HG03108 (cell line): Measurements from ENCODE around the gene EDRF1.
"Not testable (repeated sequence)": the region's sequence is repeated elsewhere in the genome, so short reads cannot be mapped to it uniquely, and the experiment has no call there.

Experiments used
- ATAC-seq: cut with Tn5 transposase; IDR thresholded peaks from one replicate; pipeline ENCODE4 v1.9.1; 2021; ENCODE audit warnings: moderate library complexity; ENCODE audit not compliant: unreplicated experiment

The EDRF1 gene

DNA sequence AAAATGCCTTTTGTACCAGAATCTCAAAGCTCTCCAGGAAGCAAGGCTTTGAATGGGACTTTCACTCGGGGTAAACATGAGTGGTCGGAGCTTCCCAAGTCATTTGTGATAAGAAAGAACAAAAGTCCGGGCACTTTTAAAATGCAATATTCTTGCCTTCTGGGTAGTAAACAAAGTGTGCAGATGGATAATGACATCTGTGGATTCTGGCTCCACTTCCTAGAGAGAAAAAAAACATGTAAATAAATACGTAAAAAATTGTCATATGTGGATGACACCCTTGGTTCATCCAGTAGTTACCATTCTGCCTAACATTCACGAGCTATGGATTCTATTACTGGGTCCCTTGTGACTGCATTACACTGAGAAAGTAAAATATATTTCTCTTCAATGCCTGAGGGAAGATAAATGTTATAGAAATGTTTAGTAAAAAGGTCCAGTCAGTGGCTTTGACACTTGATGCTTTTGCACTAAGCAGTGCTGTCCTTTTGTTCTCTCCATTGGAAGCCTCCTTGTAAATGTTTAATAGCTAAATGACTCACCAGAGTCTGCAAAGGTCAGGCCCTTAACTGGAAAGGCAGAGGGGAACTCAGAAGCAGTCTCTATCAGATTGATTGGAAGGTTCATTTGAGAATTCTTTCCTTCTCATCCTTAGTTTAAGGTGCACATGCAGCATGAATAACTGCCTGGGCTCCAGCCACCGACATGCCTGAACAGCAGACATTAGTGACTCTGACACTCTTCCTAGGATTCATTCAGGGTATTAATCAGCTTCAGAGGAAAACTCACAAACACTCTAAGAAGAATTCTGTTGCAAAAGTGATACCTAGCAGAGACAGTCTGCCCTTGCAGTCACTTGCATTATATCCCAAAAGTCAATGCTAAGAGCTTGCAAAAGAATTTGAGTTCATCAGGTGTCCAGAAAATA, 11.7 kb upstream of the EDRF1 start:
- peak; percentile 66 for ATAC-seq

GRCh38 chr10:125708971-125709503, 10.5 kb upstream of the EDRF1 start:
- peak; percentile 69 for ATAC-seq

GRCh38 chr10:125709553-125710474, 9.7 kb upstream of the EDRF1 start:
- no peak for ATAC-seq

DNA sequence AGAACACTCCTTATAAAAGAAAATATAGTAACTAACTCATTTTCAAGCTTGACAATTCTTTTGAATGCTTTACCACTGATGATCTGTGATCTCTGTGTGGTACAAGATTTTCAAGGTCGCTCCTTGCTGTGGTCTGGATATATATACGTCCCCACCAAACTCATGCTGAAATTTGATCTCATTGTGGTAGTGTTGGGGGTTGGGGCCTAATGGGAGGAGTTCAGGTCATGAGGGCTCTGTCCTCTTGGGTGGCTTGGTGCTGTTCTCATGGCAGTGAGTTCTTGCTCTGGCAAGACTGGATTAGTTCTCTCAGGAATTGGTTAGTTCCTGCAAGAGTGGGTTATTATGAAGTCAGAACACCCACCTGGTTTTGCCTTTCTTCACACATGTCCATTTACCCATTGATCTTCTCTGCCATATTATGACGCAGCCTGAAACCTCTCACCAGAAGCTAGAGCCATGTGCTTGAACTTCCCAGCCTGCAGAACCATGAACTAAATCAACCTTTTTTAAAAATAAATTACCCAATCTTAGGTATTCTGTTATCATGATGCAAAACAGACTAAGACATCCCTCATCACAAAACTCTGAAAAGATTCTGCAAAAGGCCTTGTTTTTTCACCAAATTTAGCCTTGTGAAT, 8.3 kb upstream of the EDRF1 start:
- ATAC-seq = no peak

GRCh38 chr10:125714728-125715127, 4.8 kb upstream of the EDRF1 start:
- ATAC-seq = not testable (repeated sequence)

GRCh38 chr10:125720002-125720382, 483 bp downstream of the EDRF1 start:
- no peak for ATAC-seq

DNA sequence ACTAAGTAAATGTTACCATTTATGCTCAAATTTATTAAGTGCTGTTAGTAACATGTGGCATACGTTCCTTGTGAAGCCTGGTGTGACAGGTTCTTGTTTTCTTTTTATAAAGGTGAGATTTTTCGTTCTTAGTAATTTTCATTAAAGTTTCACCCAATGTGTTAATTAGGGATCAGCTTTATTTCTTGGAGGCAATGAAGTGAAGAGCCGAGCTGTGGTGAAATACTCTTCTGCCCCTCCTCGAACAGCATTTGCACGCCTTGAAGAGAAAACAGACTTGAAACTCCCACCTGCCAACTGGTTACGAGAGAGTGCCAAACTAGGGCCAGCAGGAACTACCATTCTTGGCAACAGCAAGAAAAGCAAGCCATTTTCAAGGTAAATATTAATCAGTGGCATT, 1.5 kb downstream of the EDRF1 start:
- ATAC-seq = peak; percentile 48

GRCh38 chr10:125722811-125723210, 3.3 kb downstream of the EDRF1 start:
- ATAC-seq = no peak

DNA sequence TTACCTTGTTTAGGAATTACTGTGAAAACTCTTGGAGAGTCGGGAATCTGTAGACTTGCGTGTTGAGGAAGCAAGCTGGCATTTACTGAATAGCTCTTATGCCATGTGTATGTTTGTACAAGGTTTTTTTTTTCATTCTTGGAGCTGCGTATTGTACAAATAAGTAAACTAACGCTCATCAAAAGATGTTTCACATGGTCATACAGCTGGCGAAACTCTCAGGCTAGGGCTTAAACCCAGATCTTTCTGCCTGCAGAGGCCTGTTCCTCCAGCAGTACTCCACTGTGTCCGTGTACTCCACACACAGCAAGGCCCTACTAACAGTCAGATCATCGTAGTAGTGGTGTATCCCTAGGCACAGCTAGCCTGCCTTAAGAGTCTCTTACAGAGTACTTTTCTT, 7.4 kb downstream of the EDRF1 start:
- ATAC-seq = no peak

- no peak for ATAC-seq
These were observed 7.9 kb downstream of the EDRF1 start for GRCh38 chr10:125727436-125727835.

GRCh38 chr10:125734148-125734547, 14.6 kb downstream of the EDRF1 start:
- no peak for ATAC-seq

GRCh38 chr10:125734823-125735222, 15.3 kb downstream of the EDRF1 start:
- ATAC-seq = no peak

- no peak for ATAC-seq
These were observed 18.7 kb downstream of the EDRF1 start for GRCh38 chr10:125738206-125738605.

DNA sequence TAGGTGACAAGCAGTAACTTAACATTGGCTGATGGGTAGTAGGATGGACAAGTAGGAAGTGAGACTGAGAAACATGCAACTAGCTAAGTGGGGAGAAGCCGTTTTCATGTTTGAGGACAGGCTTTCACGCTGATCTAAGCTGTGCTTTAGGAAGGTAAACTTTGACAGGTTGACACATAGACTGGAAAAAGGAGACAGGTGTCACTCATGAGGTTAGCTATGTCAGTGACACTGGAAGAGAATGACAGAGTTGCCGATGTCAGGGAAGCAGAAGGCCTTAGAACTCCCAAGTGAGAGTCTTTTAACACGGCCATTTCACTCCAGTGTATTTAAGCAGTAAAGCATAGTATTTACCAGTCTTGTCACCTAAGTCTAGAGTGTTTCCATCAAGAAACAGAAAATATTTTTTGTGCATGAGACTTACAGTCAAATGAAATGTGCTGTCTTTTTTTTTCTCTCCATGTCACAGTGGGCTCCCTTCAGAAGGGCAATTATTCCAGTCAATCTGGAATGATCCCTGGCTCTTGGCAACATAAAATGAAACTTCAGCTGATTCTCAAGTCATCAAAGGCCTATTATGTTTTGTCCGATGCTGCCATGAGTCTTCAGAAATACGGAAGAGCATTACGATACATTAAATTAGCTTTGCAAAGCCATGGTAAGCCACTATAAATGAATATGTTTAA, 20.6 kb downstream of the EDRF1 start:
- no peak for ATAC-seq

- no peak for ATAC-seq
These were observed 23.0 kb downstream of the EDRF1 start for GRCh38 chr10:125742465-125742864.

GRCh38 chr10:125744909-125745308, 25.4 kb downstream of the EDRF1 start:
- ATAC-seq = no peak

- no peak for ATAC-seq
These were observed 27.9 kb downstream of the EDRF1 start for GRCh38 chr10:125747417-125747816.

GRCh38 chr10:125756196-125756595, 36.7 kb downstream of the EDRF1 start:
- ATAC-seq = no peak

DNA sequence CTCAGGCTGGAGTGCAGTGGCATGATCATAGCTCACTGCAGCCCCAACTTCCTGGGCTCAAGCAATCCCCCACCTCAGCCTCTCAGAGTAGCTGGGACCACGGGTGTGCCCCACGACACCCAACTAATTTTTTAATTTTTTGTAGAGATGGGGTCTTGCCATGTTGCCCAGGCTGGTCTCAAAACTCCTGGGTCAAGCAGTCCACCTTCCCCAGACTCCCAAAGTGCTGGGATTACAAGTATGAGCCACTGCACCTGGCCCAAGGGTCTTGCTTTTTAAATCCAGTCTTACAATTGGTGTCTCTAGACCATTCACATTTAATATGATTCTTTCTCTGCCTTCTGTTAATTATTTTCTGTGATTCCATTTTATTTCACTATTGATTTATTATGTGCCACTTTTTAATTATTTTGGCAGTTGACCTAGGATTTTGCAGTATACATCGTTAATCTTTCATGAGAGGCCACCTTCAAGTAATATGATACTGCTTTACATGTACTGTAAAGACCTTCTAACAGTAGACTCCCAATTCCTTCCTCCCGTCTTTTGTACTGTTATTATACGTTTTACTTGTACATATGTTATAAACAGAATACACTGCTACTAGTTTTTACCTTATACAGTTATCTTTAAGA, 37.5 kb downstream of the EDRF1 start:
- no peak for ATAC-seq

- ATAC-seq = no peak
These were observed 38.2 kb downstream of the EDRF1 start for GRCh38 chr10:125757742-125758141.
